Body of pancreas (tissue), 4 donors: ENCODE data around the gene HS3ST4.

ENCODE experiments used
- CTCF ChIP-seq, 7 experiments: fragments of 450-650 bp in 4 of 7; fragments of 200-600 bp in 3 of 7; sonication (generic) in 3 of 7; IDR thresholded peaks; one replicate each; pipeline ENCODE4 v1.5.1; 2016 to 2019; ENCODE audit warnings: antibody characterized with exemption in 7 of 7
- POLR2A ChIP-seq, 3 donors: fragments of 450-650 bp; IDR thresholded peaks; one replicate each; pipeline ENCODE4 v1.6.1; 2016; ENCODE audit warnings: antibody characterized with exemption in 3 of 3, mild to moderate bottlenecking in 2 of 3

- TF ChIP-seq CTCF (IDR thresholded peaks at IDR 0.05) = no peak
- no peak for TF ChIP-seq POLR2A (IDR thresholded peaks at IDR 0.05)
These were observed 350.4 kb downstream of the HS3ST4 start for GRCh38 chr16:26041952-26042668.
